Osteoblast (primary cell): ENCODE results near the gene DNALI1. TPM values are rescaled to one million over a fixed set of nuclear protein-coding genes. Genes with fewer than 3 reads are reported as not detected.

Experiments
- DNase-seq: peaks from one replicate; pipeline ENCODE4 v3.0.0; 2011; ENCODE audit warnings: low spot score, mixed read lengths; ENCODE audit not compliant: insufficient read length; ENCODE audit errors: missing footprints
- H2AFZ ChIP-seq: 2 replicates; pipeline ENCODE4 v1.6.0; 2011; ENCODE audit warnings: mild to moderate bottlenecking, low read length
- H3K27ac ChIP-seq: 2 replicates; pipeline ENCODE4 v1.5.1; 2011; ENCODE audit warnings: mild to moderate bottlenecking, low read depth, low read length, moderate library complexity
- H3K27me3 ChIP-seq: 2 replicates; pipeline ENCODE4 v1.6.0; 2012; ENCODE audit warnings: mild to moderate bottlenecking, control low read depth, inconsistent platforms, low read length, moderate library complexity; ENCODE audit not compliant: insufficient read depth
- H3K36me3 ChIP-seq: 2 replicates; pipeline ENCODE4 v1.5.1; 2011; ENCODE audit warnings: mild to moderate bottlenecking, low read length, control low read depth, moderate library complexity; ENCODE audit not compliant: insufficient read depth
- H3K4me1 ChIP-seq: 2 replicates; pipeline ENCODE4 v1.5.1; 2011; ENCODE audit warnings: mild to moderate bottlenecking, low read length, control low read depth, moderate library complexity; ENCODE audit not compliant: insufficient read depth
- H3K4me2 ChIP-seq: 2 replicates; pipeline ENCODE4 v1.6.0; 2011; ENCODE audit warnings: mild to moderate bottlenecking, low read length; ENCODE audit not compliant: insufficient read depth
- H3K4me3 ChIP-seq: fragments of 200-600 bp; sonication (generic); 3 replicates; pipeline ENCODE4 v1.5.1; 2012; ENCODE audit warnings: mild to moderate bottlenecking, low read length, inconsistent platforms; ENCODE audit not compliant: insufficient read depth
- H3K79me2 ChIP-seq: 2 replicates; pipeline ENCODE4 v1.6.0; 2012; ENCODE audit warnings: mild to moderate bottlenecking, low read length, control low read depth, inconsistent platforms; ENCODE audit not compliant: insufficient read depth
- H3K9me3 ChIP-seq: 2 replicates; pipeline ENCODE4 v1.5.1; 2011; ENCODE audit warnings: low read depth, low read length, control low read depth
- H4K20me1 ChIP-seq: 2 replicates; pipeline ENCODE4 v1.6.0; 2012; ENCODE audit warnings: mild to moderate bottlenecking, low read length, control low read depth; ENCODE audit not compliant: insufficient read depth
- CTCF ChIP-seq: IDR thresholded peaks from 2 replicates; pipeline ENCODE4 v1.5.1; 2011; ENCODE audit warnings: mild to moderate bottlenecking, low read depth, low read length, moderate library complexity; ENCODE audit errors: extremely low read depth
- small RNA-seq: library from RNA; depleted of rRNA; stranded (forward); fragments of <200 nt; gene quantifications from one replicate; pipeline ENCODE3, GENCODE V24; 2012
- total RNA-seq: library from RNA; depleted of rRNA; stranded (reverse); fragments of >200 nt; gene quantifications from 2 replicates; pipeline ENCODE4 v1.2.3, GENCODE V29; 2012

Gene DNALI1
- total RNA-seq, 1 donor = 7.2 TPM

- Histone ChIP-seq H4K20me1 (no peaks in the 10 kb centered on the region), H3K27ac (no peak overlapping the region), H3K27me3 (peaks cover 13% of the 10 kb centered on the region), H3K79me2 (no peaks in the 10 kb centered on the region), H3K4me1 (no peaks in the 10 kb centered on the region), H3K36me3 (no peaks in the 10 kb centered on the region), H2AFZ (no peak overlapping the region), H3K4me3 (no peak overlapping the region), H3K4me2 (no peak overlapping the region), H3K9me3 (no peaks in the 10 kb centered on the region)
- DNase-seq = no peak
- TF ChIP-seq CTCF = no peak
Observed at GRCh38 chr1:37614105-37614504, 57.4 kb downstream of the DNALI1 start.

- H3K4me3 ChIP-seq = no peak overlapping the region
- no peaks in the 10 kb centered on the region for H3K9me3 ChIP-seq
- no peaks in the 10 kb centered on the region for H3K36me3 ChIP-seq
- H4K20me1 ChIP-seq = no peaks in the 10 kb centered on the region
- peaks cover 9% of the 10 kb centered on the region for H3K27me3 ChIP-seq
- no peaks in the 10 kb centered on the region for H3K79me2 ChIP-seq
- no peak for DNase-seq
- no peak for TF ChIP-seq CTCF
- H3K4me2 ChIP-seq = no peak overlapping the region
- no peaks in the 10 kb centered on the region for H3K4me1 ChIP-seq
- H3K27ac ChIP-seq = no peak overlapping the region
- no peak overlapping the region for H2AFZ ChIP-seq
Observed at GRCh38 chr1:37616330-37616729, 59.6 kb downstream of the DNALI1 start.

Small RNA genes within 50 kb of the gene (small RNA-seq; reads per million reads assigned to genes)
- not detected for gene AL034379.1

Other genes starting within 250 kb of the DNALI1 start
- gene ZC3H12A, start 82.4 kb upstream of the DNALI1 start, total RNA-seq = 11.5 and 13.0 TPM in 2 replicates
- gene MEAF6, start 42.2 kb upstream of the DNALI1 start, total RNA-seq = 62.8 and 64.1 TPM in 2 replicates
- 10.0 and 14.1 TPM in 2 replicates for gene SNIP1, start 2.6 kb upstream of the DNALI1 start, total RNA-seq
- 46.7 and 54.5 TPM in 2 replicates for gene GNL2, start 39.0 kb downstream of the DNALI1 start, total RNA-seq
- 0.36 TPM in 1 of 2 replicates, not detected in the other for gene RSPO1, start 78.0 kb downstream of the DNALI1 start, total RNA-seq
- 1.5 and 1.8 TPM in 2 replicates for gene CDCA8, start 135.6 kb downstream of the DNALI1 start, total RNA-seq
- gene EPHA10, start 208.2 kb downstream of the DNALI1 start, total RNA-seq = not detected in 2 replicates
- gene MANEAL, start 236.9 kb downstream of the DNALI1 start, total RNA-seq = 0.29 and 0.36 TPM in 2 replicates